NCI-H187 (cell line): ENCODE measurements around the gene PRRG2.

Experiments
- DNase-seq, 2 experiments: peaks; one replicate each; lab custom pipeline; 2025; lab: John Stamatoyannopoulos, UW

The PRRG2 gene

DNA sequence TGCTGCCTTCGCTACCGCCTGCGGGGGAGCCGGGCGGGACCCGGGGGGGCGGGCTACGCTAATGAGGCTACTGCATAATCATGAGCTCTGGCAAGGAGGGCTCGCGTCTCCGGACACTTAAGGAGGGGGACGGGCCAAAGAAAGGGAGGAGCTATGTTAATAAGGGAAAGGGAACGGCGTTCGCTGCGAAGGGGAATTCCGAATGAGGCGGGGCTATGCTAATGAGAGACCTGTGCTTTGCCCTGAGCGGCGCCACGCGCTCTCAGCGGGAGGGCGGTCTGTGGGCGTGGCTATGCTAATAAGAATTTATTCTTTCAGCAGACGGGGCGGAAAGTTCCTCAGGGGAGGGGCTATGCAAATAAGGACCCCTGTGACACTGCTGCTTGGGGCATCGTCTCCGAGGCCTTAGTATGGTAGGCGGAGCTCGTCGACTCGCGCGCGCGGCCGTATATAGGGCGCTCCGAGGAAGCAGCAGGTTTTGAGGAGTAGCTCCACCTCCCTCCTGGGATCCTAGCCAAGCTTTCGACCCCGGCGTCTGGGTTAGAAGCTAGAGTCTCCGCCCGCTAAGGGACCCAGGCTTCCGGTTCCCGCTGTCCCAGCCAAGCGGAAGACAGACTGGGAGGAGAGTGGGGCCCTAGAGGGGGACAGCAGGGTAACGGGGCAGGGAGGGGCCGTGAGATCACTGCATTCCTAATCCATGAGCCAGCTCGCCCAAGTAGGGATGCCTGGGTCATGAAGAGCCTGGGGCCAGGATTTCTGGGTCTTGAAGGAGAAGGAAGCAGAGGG is 59.2 kb downstream of the PRRG2 start, which contains the start of gene RRAS:
Gene RRAS, minus strand, starts transcription at position 31 of the 786 bp plus-strand sequence. CDS start 45 bp downstream, outside the sequence.
- DNase-seq = peak; percentile 99 to 100
